Adipose tissue (tissue), 3 donors: Measurements from ENCODE around the gene CDC5L. TPM values are rescaled to one million over a fixed set of nuclear protein-coding genes. Genes with fewer than 3 reads are reported as not detected.

Experiments
- H3K27ac ChIP-seq: one replicate; pipeline ENCODE4 v1.5.1; 2013; ENCODE audit warnings: low read depth, low read length
- WGBS, 3 donors: extraction: QIAGEN DNeasy Blood & Tissue Kit; methylation state at CpG; one replicate each; pipeline ENCODE4 v1.1.7; 2013; 5-methylcytosine and 5-hydroxymethylcytosine counted together
- polyA plus RNA-seq, 3 donors: library from polyadenylated mRNA; stranded (reverse); fragments of 200-250 nt; gene quantifications; one replicate each; pipeline ENCODE4 v1.2.3, GENCODE V29; 2013
- donor health status: healthy with polysubstance abuse.
- donor health status: Bipolar disorder and iron deficiency.
- donor health status: healthy.

CDC5L gene
- polyA plus RNA-seq, 3 donors, result 6.5 to 8.4 (median 7.6) TPM

DNA sequence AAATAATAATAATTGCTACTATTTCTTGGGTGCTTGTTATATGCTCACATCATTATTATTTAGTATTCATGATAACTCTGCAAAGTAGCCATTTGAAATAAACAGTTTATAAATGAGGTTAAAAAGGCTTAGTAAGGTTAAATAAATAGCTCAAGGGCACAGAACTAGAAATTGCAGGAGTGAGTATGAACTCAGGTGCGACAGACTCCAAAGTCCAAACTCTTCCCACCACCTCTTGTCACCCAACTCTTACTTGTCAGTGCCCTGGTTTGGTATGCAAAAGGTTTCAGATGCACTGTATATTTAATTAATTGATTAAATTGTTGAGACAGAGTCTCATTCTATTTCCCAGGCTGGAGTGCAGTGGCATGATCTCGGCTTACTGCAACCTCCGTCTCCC lies 20.7 kb upstream of the CDC5L start:
- H3K27ac ChIP-seq, result no peak overlapping the region
- 75 to 91% (median 88%) methylated on average over 3 of the region's 3 CpGs for WGBS, 3 donors

DNA sequence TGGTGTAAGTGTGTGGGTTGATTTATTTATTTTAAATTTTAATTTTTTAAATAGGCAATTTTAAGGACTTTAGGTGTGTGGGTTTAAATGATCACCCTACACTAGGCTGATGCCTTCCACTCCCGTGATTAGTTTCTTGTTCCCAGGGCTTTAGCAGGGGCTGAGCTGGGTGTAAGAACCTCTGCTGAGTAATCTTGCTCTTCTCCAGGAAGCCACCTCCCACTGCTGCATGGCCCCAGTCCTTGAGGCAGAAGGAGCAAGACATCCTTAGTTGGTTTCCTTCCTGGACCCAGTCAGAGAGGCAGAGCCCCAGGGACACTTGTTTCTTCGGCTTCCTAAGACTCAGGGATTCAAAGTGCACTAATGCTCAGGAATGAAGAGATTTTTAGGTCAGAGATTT lies 19.8 kb upstream of the CDC5L start:
- WGBS, 3 donors, result 14 to 54% (median 14%) methylated on average over 2 of the region's 2 CpGs
- no peak overlapping the region for H3K27ac ChIP-seq

DNA sequence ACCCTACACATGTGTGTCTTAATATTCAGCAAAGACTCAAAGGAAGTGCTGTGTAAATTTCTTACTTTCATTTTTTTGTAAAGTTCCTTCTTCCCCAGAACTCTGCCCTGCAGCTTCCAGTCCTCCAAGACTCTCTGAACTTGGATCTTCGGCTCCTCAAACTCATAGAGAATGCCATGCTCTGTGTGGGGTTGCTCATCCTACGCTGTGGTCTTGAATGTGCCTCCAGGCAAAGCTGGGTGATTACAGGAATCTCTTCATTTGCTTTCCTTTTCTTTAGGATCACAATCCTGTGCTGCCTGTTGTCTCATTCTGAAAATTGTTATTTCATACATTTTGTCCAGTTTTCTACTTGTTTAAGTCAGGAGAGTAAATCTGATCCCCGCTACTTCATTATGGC lies 14.5 kb upstream of the CDC5L start:
- 60 to 84% (median 75%) methylated on average over 3 of the region's 3 CpGs for WGBS, 3 donors
- H3K27ac ChIP-seq, result no peak overlapping the region

DNA sequence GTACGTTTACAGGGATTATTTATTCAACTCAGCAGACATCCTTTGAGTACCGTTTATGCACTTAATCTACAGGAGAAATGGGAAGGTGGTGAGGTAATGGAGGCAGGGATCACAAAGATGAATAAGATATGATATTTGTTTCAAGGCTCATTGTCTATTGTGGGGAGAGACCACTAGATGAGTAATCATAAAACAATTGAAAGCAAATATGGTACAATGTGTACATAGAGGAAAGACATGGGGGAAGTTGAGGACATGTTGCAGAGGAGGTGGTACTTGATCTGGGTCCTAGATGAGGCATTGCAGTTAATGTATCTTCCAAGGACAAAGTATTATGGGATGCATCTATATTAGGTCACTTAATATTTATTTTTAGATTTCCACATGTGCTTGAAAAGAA lies 13.7 kb upstream of the CDC5L start:
- 38 to 66% (median 63%) methylated on average over 2 of the region's 2 CpGs for WGBS, 3 donors
- H3K27ac ChIP-seq, result no peak overlapping the region

DNA sequence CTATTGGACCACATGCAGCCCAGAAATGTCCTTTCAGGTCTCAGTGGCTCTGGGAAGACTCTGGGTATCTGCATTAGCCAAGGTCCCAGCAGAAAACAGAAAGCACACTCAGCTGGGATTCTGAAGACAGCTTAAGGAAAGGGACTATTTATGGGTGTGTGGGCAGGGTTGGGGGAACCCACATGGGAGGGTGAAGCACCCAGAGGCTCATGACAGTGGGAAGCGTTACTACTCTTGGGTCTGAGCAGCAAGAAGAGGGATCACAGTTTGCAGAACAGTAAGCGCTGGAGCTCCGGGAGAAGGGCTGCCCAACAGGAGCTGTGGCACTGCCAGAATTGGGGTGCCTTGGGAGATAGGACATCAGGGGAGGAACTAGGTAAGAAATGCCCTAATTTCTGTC lies 12.4 kb upstream of the CDC5L start:
- H3K27ac ChIP-seq, result no peak overlapping the region
- WGBS, 3 donors, result 83 to 89% (median 84%) methylated on average over 3 of the region's 3 CpGs

DNA sequence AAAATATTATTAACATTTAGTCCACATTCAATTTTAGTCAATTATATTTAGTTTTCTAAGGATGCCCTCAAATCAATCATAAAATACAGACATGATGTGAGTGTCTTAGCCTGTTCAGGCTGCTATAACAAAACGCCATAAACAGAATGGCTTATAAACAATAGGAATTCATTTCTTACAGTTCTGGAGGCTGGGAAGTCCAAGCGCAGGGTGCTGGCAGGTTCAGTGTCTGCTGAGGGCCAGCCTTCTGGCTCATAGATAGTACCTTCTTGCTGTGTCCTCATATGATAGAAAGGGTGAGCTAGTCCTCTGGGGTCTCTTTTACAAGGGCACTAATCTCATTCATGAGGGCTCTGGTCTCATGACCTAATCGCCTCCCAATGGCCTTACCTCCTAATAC lies 10.0 kb upstream of the CDC5L start:
- no peak overlapping the region for H3K27ac ChIP-seq
- WGBS, 3 donors, result 83 to 90% (median 84%) methylated on average over 3 of the region's 3 CpGs

DNA sequence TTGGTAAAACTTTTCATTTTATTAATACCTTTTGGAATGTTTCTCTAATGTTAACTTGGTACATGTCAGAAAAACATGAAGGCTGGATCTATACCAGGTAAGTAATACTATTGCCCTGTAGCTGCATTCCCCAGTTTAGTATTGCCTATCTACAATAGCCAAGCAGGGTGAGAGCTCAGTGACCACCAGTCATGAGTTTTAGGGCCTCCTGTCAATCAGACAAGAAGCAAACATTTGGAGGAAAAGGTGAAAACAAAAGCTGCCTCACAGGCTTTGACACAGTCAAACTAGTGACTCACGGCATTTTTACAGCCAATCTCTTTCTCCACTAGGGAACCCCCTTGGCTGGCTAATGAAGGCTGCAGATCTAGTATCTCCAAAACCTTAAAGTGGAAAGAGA lies 9.5 kb upstream of the CDC5L start:
- H3K27ac ChIP-seq, result no peak overlapping the region
- WGBS, 3 donors, result 46 to 64% (median 61%) methylated on average over 1 of the region's 1 CpG

DNA sequence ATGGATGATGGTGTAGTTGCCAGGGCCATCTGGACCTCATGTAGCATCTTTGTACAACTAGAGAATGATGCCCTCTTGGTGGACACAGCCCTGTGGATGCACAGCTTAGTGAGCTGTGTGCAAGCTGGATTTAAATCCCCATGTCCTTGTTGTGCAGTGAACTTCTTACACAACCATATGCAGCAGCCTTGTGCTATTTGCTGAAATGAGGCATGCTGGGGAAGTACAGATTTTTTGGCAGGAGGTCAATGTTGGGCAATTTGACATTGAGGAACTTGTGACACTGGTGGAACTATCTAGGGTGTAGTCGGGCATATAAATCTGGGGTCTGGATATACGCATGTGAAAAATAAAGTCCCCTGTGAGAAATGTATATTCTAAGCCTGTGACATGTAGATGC lies 5.8 kb upstream of the CDC5L start:
- H3K27ac ChIP-seq, result no peak overlapping the region
- WGBS, 3 donors, result 46 to 56% (median 54%) methylated on average over 2 of the region's 2 CpGs

DNA sequence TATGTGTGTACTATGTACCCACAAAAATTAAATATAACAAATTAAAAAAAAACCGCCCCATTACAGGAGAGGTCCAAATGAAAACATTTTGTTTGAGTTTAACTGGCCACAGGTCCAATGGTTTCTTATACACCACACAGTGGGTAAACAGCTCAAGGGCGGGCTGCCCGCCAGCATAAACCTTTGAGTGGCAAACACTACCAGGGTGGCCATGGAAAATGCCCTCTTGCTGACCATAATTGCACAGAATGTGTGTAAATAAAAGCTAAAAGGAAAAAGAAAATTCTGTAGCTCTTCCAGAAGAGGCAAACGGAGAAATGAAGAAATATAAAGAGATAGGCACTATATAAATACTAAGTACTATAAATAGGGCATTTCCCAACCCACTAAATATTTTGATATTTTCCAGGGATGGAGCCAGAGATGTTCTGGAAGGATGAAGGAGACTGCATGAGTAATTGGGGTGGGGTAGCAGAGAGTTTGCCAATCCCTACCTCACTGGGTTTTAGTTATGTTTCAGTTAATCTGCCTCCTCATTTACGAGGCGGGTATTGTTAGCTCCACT lies 1.1 kb upstream of the CDC5L start:
- 38 to 69% (median 58%) methylated on average over 6 of the region's 6 CpGs for WGBS, 3 donors
- no peak overlapping the region for H3K27ac ChIP-seq

DNA sequence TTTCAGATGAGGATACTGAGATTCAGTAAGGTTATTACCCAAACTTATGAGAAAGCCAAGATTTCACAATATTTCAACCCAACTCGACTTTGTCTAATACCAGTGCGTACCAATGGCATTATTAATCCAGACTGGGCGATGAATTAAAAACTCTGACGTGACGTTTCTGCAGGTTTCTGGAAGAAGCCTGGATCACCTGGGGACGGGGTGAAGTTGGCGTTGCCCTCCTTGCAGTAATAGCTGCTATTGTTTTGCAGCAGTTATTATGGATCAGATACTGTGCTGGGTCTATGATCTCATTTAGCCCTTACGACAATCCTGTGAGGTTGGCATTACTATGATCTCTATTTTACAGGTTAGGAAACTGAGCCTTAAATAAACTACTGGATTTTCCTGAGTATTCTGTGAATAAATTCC lies 569 bp upstream of the CDC5L start:
- peak overlapping the region; percentile 78 for H3K27ac ChIP-seq
- 4 to 6% (median 5%) methylated on average over 8 of the region's 8 CpGs for WGBS, 3 donors

DNA sequence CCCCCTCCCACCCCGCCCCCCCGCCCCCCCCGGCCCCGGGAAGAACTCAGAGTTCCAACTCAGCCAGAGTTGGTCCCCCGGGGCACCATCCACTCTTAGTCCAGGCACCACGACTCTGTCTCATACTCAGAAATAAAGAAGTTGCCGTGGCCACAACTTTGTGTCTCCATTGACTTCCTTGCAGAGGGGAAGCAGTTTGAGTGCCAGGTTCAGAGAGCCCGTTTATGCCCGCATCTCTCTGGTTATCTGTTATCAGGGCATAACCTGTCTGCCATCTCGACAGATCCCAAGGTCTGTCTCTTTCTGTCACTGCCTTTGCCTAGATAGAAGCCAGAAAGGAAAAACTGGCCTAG lies 605 bp downstream of the CDC5L start:
- 0 to 4% (median 1%) methylated on average over 7 to 10 of the region's 10 CpGs for WGBS, 3 donors
- no peak overlapping the region for H3K27ac ChIP-seq

DNA sequence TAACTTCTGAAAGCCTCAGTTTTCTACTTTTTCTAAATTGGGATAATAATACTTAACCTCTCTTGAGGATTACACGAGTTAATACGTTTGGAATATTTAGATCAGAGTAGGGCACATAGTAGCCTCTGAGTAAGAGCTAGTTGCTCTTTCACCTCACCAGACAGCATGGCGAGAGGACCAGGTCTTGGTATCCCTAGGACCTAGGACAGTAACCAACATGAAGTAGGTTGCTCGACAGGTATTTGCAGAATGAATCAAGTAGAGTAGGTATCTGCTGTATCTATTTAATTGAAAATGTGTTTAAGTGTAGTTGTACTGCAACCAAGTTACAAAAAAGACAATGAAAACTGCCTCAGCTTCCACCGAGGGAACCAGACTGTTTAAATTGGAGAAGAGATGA lies 1.4 kb downstream of the CDC5L start:
- WGBS, 3 donors, result 55 to 74% (median 70%) methylated on average over 5 of the region's 5 CpGs
- no peak overlapping the region for H3K27ac ChIP-seq

DNA sequence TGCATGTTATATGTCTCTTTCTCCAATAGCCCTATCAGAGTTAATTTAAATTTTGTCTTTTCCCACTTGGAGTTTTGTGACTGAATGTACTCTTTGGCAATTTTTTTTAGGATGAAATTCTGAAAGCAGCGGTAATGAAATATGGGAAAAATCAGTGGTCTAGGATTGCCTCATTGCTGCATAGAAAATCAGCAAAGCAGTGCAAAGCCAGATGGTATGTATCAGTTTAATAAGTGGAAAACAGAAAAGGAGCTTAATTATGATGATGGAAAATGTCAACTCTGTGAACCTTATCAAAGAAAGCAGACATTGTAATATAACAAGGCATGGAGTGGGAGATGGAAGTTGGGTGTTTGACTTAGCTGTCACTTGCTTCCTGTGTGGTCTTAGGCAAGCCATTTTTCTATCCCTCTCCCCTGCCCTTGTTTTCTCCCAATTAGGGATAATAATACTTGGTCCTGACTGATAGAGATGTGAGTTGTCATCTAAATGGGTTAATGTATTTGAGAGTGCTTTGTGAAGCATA lies 2.7 kb downstream of the CDC5L start:
- H3K27ac ChIP-seq, result no peak overlapping the region
- WGBS, 3 donors, result 93 to 97% (median 94%) methylated on average over 1 of the region's 1 CpG

DNA sequence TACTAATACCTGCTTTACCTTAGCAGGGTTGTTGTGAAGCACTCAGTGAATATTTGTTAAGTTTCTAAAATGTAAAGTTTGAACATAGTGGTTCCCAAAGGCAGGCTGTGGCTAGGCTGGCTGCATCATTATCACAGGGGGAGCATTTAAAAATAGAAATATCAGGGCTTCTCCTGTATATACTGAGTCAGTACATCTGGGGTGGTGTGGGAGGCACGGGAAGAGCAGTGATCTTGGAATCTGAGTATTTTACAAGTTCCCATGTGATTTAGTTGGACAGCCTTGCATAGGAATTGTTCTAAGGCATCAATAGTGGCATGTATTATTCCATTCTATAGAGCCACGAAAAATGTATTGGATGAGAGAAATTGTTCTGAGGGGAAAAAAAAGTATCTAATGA lies 8.0 kb downstream of the CDC5L start:
- WGBS, 3 donors, result 71 to 85% (median 72%) methylated on average over 2 of the region's 2 CpGs
- H3K27ac ChIP-seq, result no peak overlapping the region

DNA sequence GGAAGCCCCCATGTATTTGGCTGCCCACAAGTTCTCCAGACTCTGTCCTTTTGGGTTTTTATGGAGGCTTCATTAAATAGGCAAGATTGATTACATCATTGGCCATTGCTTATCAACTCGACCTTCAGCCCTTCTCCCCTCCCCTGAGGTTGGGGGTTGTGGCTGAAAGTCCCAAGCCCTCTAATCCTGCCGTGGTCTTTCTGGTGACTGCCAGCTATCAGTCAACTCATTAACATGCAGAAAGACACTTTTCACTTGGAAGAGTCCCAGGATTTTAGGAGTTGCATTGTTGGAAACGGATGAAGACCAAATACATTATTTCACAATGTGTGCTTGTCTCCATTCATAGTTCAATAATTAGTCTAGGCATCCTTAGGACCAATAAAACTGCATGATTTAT lies 9.5 kb downstream of the CDC5L start:
- WGBS, 3 donors, result 37 to 70% (median 63%) methylated on average over 3 of the region's 3 CpGs
- H3K27ac ChIP-seq, result no peak overlapping the region

DNA sequence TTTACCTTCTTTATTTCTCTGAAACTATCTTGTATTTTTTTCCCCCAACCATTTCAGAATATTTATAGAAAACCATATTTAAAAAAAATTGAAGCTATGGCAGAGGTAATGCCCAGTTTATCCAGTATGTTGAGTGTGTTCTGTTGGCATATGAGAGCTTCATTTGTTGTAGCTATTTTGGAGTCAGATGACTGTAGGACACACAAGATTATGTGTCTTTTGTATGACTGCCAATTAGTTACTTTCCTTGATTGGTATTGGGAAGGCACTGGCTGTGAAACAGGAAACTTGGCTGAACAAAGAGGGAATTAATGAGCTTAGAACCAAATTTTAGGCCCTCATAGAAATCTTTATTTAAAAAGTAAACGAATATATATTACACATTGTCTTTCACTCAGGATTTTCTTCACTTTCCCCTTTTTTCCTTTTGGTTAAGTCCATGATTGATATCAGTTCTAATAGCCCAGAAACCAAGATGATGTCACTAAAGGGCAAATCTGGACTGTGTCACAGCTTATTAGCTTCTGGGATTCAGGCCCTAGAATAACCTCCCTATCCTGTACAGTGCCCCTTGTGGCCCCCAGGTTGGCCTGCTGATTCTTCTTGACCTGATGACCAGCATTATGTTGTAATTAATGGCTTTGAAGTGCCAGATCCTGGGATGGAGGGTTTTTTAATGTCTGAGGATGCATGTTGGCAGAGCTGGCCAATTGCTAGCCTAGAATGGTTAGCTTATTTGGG lies 10.1 kb downstream of the CDC5L start:
- 71 to 81% (median 75%) methylated on average over 1 of the region's 1 CpG for WGBS, 3 donors
- no peak overlapping the region for H3K27ac ChIP-seq

DNA sequence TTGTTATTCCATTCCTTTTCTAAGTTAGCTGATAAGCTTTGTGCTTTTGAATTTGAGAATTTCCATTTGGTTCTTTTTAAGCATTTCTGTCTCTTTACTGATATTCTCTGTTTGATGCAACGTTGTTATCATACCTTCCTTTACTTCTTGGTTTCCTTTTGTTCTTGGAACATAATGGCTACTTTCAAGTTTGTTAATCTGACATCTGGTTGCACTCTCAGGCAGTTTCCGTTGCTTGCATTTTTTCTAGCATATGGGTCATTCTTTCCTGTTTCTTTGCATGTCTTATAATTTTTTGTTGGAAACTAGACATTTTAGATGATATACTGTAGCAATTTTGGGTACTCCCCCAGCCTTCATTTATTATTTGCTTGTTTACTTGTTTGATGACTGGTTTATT lies 12.5 kb downstream of the CDC5L start:
- 34 to 70% (median 67%) methylated on average over 2 of the region's 2 CpGs for WGBS, 3 donors
- no peak overlapping the region for H3K27ac ChIP-seq

DNA sequence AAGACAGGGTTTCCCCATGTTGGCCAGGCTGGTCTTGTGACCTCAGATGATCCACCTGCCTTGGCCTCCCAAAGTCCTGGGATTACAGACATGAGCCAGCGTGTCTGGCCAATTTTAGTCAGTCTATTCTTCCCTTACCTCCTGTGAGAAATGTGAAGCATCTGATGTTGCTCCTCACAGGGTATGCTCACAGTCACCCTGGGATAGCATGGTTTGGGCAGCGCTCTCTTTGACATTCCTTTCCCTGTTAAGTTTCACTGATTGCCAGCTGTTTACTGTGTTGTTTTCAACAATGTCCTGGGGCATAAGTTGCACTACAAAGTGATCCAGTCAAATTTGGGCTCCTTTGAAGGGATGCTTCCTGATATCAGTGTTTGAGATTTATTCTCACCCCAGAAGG lies 13.1 kb downstream of the CDC5L start:
- 95 to 100% (median 99%) methylated on average over 2 of the region's 2 CpGs for WGBS, 3 donors
- H3K27ac ChIP-seq, result no peak overlapping the region

DNA sequence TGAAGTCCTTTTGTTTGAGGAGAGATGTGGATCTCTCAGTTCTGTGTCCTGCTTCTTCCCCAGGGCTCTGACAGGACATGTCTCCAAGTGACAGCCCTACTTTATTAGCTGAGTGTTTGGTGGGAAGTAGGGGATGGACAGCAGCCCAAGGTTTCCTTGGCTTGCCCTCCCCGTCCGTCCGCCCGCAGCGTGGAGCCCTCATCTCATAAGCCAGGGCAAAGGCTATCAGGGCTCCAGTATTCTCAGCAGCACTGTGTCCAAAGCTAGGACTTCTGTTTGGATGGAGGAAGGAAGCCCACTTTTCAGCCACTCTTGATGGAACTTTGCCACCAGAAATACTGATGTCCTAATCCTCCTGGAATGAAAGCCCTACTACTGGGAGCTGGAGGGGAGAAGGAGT lies 13.6 kb downstream of the CDC5L start:
- no peak overlapping the region for H3K27ac ChIP-seq
- WGBS, 3 donors, result 68 to 81% (median 79%) methylated on average over 4 to 5 of the region's 5 CpGs

DNA sequence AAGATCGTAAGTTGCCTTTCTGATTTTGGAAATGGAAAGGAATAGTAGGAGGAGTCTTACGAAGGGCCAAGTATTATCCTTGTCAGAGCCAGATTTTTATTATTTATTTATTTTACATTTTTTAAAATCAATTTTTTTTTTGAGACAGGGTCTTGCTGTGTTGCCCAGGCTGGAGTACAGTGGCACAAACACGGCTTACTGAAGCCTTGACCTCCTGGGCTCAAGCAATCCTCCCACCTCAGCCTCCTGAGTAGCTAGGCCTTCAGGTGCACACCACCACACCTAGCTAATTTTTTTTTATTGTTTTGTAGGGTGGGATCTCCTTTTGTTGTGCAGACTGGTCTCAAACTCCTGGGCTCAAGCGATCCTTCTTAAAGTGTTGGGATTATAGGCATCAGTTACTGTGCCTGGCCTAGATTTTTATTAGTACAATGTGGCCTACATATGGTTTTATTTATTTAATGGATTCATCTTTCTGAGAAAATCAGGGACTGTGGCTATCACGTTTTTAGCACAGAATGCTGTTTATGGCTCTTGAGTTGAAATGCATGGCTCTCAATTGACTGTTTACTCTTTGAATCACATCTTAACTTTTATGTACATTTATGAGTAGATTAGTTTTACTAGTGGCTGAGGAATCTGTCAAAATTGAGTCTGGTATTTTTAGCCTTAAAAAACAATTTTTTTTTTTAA lies 16.7 kb downstream of the CDC5L start:
- H3K27ac ChIP-seq, result no peak overlapping the region
- WGBS, 3 donors, result 86 to 92% (median 91%) methylated on average over 5 of the region's 5 CpGs
